GM23338 (cell line): Measurements from ENCODE around the gene OSBPL7. TPM values are rescaled to one million over a fixed set of nuclear protein-coding genes. Genes with fewer than 3 reads are reported as not detected.

ENCODE experiments used
- ATAC-seq: fragments of 200-7000 bp; cut with Tn5 transposase; 3 replicates; pipeline ENCODE4 v1.9.1; 2020
- DNase-seq: peaks from one replicate; pipeline ENCODE4 v3.0.0-alpha.2; 2015; ENCODE audit warnings: low spot score
- H2AFZ ChIP-seq: fragments of 200-600 bp; sonication (generic); 2 replicates; pipeline ENCODE4 v1.8.0; 2016; ENCODE audit warnings: antibody characterized with exemption, mild to moderate bottlenecking, moderate library complexity
- H3F3A ChIP-seq: fragments of 200-600 bp; sonication (generic); replicated peaks from 2 replicates; pipeline ENCODE4 v1.8.0; 2017; ENCODE audit warnings: antibody characterized with exemption, mixed run types, low read depth
- H3K27ac ChIP-seq: fragments of 200-600 bp; sonication (generic); 2 replicates; pipeline ENCODE4 v1.6.1; 2016; ENCODE audit warnings: low read depth
- H3K27me3 ChIP-seq: fragments of 200-600 bp; sonication (generic); 2 replicates; pipeline ENCODE4 v1.8.0; 2016; ENCODE audit warnings: mild to moderate bottlenecking, mixed run types, moderate library complexity; ENCODE audit not compliant: insufficient read depth
- H3K36me3 ChIP-seq: fragments of 200-600 bp; sonication (generic); 2 replicates; pipeline ENCODE4 v1.8.0; 2016; ENCODE audit warnings: mild to moderate bottlenecking; ENCODE audit not compliant: insufficient read depth
- H3K4me1 ChIP-seq: fragments of 200-600 bp; sonication (generic); 2 replicates; pipeline ENCODE4 v1.8.0; 2016; ENCODE audit warnings: mild to moderate bottlenecking, moderate library complexity; ENCODE audit not compliant: insufficient read depth
- H3K4me2 ChIP-seq: fragments of 200-600 bp; sonication (generic); 2 replicates; pipeline ENCODE4 v1.7.1; 2017; ENCODE audit warnings: mixed run types
- H3K4me3 ChIP-seq: fragments of 200-600 bp; sonication (generic); 2 replicates; pipeline ENCODE4 v1.6.1; 2016; ENCODE audit warnings: mixed run types
- H3K79me2 ChIP-seq: fragments of 200-600 bp; sonication (generic); replicated peaks from 2 replicates; pipeline ENCODE4 v1.8.0; 2017; ENCODE audit warnings: mild to moderate bottlenecking; ENCODE audit not compliant: insufficient read depth
- H3K9me2 ChIP-seq: fragments of 200-600 bp; sonication (generic); 2 replicates; pipeline ENCODE4 v1.8.0; 2017; ENCODE audit not compliant: insufficient read depth
- H4K20me1 ChIP-seq: fragments of 200-600 bp; sonication (generic); replicated peaks from 2 replicates; pipeline ENCODE4 v1.8.0; 2017; ENCODE audit warnings: mild to moderate bottlenecking; ENCODE audit not compliant: insufficient read depth
- H3K27ac Mint-ChIP-seq: 2 replicates; pipeline ENCODE4 v1.8.0; 2020; ENCODE audit warnings: inconsistent platforms, mild to moderate bottlenecking, moderate library complexity, mixed read lengths
- H3K27me3 Mint-ChIP-seq: 3 replicates; pipeline ENCODE4 v1.8.0; 2022; ENCODE audit warnings: low read depth, mild to moderate bottlenecking, moderate library complexity, mixed read lengths, inconsistent platforms; ENCODE audit not compliant: insufficient read depth, poor library complexity
- H3K36me3 Mint-ChIP-seq: 3 replicates; pipeline ENCODE4 v1.8.0; 2021; ENCODE audit warnings: low read depth, mild to moderate bottlenecking, inconsistent platforms, moderate library complexity, mixed read lengths
- H3K4me1 Mint-ChIP-seq: 3 replicates; pipeline ENCODE4 v1.8.0; 2020; ENCODE audit warnings: mild to moderate bottlenecking, inconsistent platforms, mixed read lengths
- H3K4me3 Mint-ChIP-seq: 3 replicates; pipeline ENCODE4 v1.8.0; 2021; ENCODE audit warnings: moderate library complexity, mild to moderate bottlenecking, inconsistent platforms, mixed read lengths
- H3K9me3 Mint-ChIP-seq: 3 replicates; pipeline ENCODE4 v1.8.0; 2020; ENCODE audit warnings: moderate library complexity, mild to moderate bottlenecking, inconsistent platforms, mixed read lengths
- CREB1 ChIP-seq: fragments of 250-450 bp; sonication (Bioruptor Pico); IDR thresholded peaks from 2 replicates; pipeline ENCODE4 v1.5.0; 2020; ENCODE audit warnings: low read depth, mild to moderate bottlenecking, moderate library complexity
- CTCF ChIP-seq, 2 experiments: fragments of 200-600 bp in 1 of 2; sonication (generic) in 1 of 2; conservative IDR thresholded peaks; 2 replicates each; pipeline versions ENCODE4 v1.5.1 to v1.6.1; 2016 to 2017; ENCODE audit warnings: antibody characterized with exemption in 2 of 2, low read depth in 2 of 2, mild to moderate bottlenecking in 2 of 2, moderate library complexity in 1 of 2
- ETS1 ChIP-seq: IDR thresholded peaks from 2 replicates; pipeline ENCODE4 v1.6.1; 2016; ENCODE audit warnings: antibody characterized with exemption
- EZH2 ChIP-seq: fragments of 200-600 bp; sonication (generic); IDR thresholded peaks from one replicate; pipeline ENCODE4 v1.8.0; 2017; ENCODE audit warnings: antibody characterized with exemption, mild to moderate bottlenecking, low read depth; ENCODE audit not compliant: unreplicated experiment
- EZH2phosphoT487 ChIP-seq: fragments of 200-600 bp; sonication (generic); IDR thresholded peaks from one replicate; pipeline ENCODE4 v1.8.1; 2018; ENCODE audit warnings: antibody characterized with exemption; ENCODE audit not compliant: unreplicated experiment
- JUNB ChIP-seq: IDR thresholded peaks from one replicate; pipeline ENCODE4 v1.6.1; 2016; ENCODE audit warnings: antibody characterized with exemption; ENCODE audit not compliant: unreplicated experiment
- NANOG ChIP-seq: IDR thresholded peaks from 2 replicates; pipeline ENCODE4 v1.6.1; 2016; ENCODE audit warnings: antibody characterized with exemption, borderline replicate concordance
- POLR2AphosphoS5 ChIP-seq: IDR thresholded peaks from 2 replicates; pipeline ENCODE4 v1.6.1; 2016; ENCODE audit warnings: antibody characterized with exemption, low read depth
- REST ChIP-seq: IDR thresholded peaks from one replicate; pipeline ENCODE4 v1.6.1; 2018; ENCODE audit warnings: antibody characterized with exemption; ENCODE audit not compliant: unreplicated experiment
- STAT1 ChIP-seq: IDR thresholded peaks from one replicate; pipeline ENCODE4 v1.6.1; 2016; ENCODE audit warnings: antibody characterized with exemption; ENCODE audit not compliant: unreplicated experiment
- ZNF114 ChIP-seq: fragments of 250-450 bp; sonication (Bioruptor Pico); IDR thresholded peaks from 2 replicates; pipeline ENCODE4 v1.5.0; 2020; ENCODE audit warnings: mild to moderate bottlenecking, moderate library complexity
- ZNF331 ChIP-seq: fragments of 250-450 bp; sonication (Bioruptor Pico); IDR thresholded peaks from 2 replicates; pipeline ENCODE4 v1.5.0; 2020; ENCODE audit warnings: low read depth, mild to moderate bottlenecking, moderate library complexity
- ZNF462 ChIP-seq: fragments of 250-450 bp; sonication (Bioruptor Pico); IDR thresholded peaks from 2 replicates; pipeline ENCODE4 v1.5.0; 2020; ENCODE audit warnings: mild to moderate bottlenecking, moderate library complexity
- polyA plus RNA-seq: library from polyadenylated mRNA; unstranded; fragments of >200 nt; fragmentation: Nextera tagmentation; extraction: Ambion mirVana; gene quantifications from 2 replicates; pipeline ENCODE4 v1.2.1, GENCODE V29; 2016
- total RNA-seq: library from RNA; depleted of rRNA; stranded (reverse); fragments of >200 nt; shearing (Covaris generic); gene quantifications from 2 replicates; pipeline ENCODE4 v1.2.3, GENCODE V29; 2014

OSBPL7 gene
- total and polyA plus RNA-seq, 2 experiments from 2014 or later: 3.4 to 8.1 TPM

- Mint-ChIP-seq H3K4me1 (peaks cover 16% of the 10 kb centered on the region), H3K27ac (no peak overlapping the region), H3K27me3 (peaks cover 8% of the 10 kb centered on the region), H3K4me3 (no peak overlapping the region), H3K9me3 (no peaks in the 10 kb centered on the region), H3K36me3 (peaks cover 4% of the 10 kb centered on the region; the same call in 2 of the 3 replicates)
- H3K27me3 ChIP-seq: no peaks in the 10 kb centered on the region
- ATAC-seq (no peak), DNase-seq (no peak)
- H3K36me3 ChIP-seq: no peaks in the 10 kb centered on the region
- H3K27ac ChIP-seq: no peak overlapping the region
- H3K4me3 ChIP-seq: no peak overlapping the region
- H3K79me2 ChIP-seq: no peaks in the 10 kb centered on the region
- no peak overlapping the region for H3K4me2 ChIP-seq
- H2AFZ ChIP-seq: no peak overlapping the region
- no peaks in the 10 kb centered on the region for H3K9me2 ChIP-seq
- H4K20me1 ChIP-seq: no peaks in the 10 kb centered on the region
- peaks cover 14% of the 10 kb centered on the region; the same call in 1 of the 2 replicates for H3K4me1 ChIP-seq
- TF ChIP-seq ZNF331 (CRISPR knock-in tag) (no peak), JUNB (no peak), ZNF462 (CRISPR knock-in tag) (no peak), POLR2AphosphoS5 (no peak), NANOG (no peak), STAT1 (no peak), ZNF114 (CRISPR knock-in tag) (no peak), EZH2phosphoT487 (no peak), CREB1 (CRISPR knock-in tag) (no peak), EZH2 (no peak), CTCF (conservative IDR thresholded peaks at IDR 0.05; ENCODE audit: low read depth in 2 of 2) (no peak), REST (no peak), ETS1 (no peak)
- no peaks in the 10 kb centered on the region for H3F3A ChIP-seq
Observed at GRCh38 chr17:47818002-47818695, 3.4 kb downstream of the OSBPL7 start.
